Measurements from ENCODE around the gene ABCC9.

- TF ChIP-seq CTCF (IDR thresholded peaks at IDR 0.05) (no peak), POLR2A (IDR thresholded peaks at IDR 0.05) (no peak)
Observed at GRCh38 chr12:21972055-21972454, 30.8 kb upstream of the ABCC9 start.
